ENCODE data around the gene TDRD3. TPM values are rescaled to one million over a fixed set of nuclear protein-coding genes. Genes with fewer than 3 reads are reported as not detected.

TDRD3 gene
- total RNA-seq, 1 experiment from 2014 or later, result 17.3 TPM

- Histone ChIP-seq H3K36me3 (ENCODE audit: low read depth) (no peaks in the 10 kb centered on the region), H3F3A (ENCODE audit: insufficient read depth, low read depth) (no peaks in the 10 kb centered on the region), H3K4me2 (no peak overlapping the region), H3K4me3 (no peak overlapping the region), H3K9me3 (ENCODE audit: insufficient read depth, low read depth) (no peaks in the 10 kb centered on the region), H4K20me1 (ENCODE audit: insufficient read depth) (no peaks in the 10 kb centered on the region), H3K27ac (no peak overlapping the region), H3K4me1 (replicated peaks; ENCODE audit: insufficient read depth) (no peaks in the 10 kb centered on the region), H3K79me2 (ENCODE audit: low read depth) (no peaks in the 10 kb centered on the region), H3K9me2 (ENCODE audit: insufficient read depth) (no peaks in the 10 kb centered on the region), H3K27me3 (ENCODE audit: insufficient read depth, low read depth) (no peaks in the 10 kb centered on the region), H2AFZ (no peak overlapping the region)
- CTCF ChIA-PET, result no interaction called here
- POLR2A ChIA-PET (ENCODE audit: unreplicated experiment), result interaction anchor here (0.6 kb wide), 1 partner anchor 37 kb away, joined by 3 read pairs; no protein-coding TSS in a partner anchor
- DNase-seq, result no peak
- intact Hi-C loops (cut with micrococcal nuclease; ENCODE audit: unreplicated experiment), result no loop called here
- BruUV-seq (replicated peaks), result no TSS peak
- no peak for TF ChIP-seq EZH2 (IDR thresholded peaks at IDR 0.05; ENCODE audit: low read depth)
- TF ChIP-seq, protein P1, sequence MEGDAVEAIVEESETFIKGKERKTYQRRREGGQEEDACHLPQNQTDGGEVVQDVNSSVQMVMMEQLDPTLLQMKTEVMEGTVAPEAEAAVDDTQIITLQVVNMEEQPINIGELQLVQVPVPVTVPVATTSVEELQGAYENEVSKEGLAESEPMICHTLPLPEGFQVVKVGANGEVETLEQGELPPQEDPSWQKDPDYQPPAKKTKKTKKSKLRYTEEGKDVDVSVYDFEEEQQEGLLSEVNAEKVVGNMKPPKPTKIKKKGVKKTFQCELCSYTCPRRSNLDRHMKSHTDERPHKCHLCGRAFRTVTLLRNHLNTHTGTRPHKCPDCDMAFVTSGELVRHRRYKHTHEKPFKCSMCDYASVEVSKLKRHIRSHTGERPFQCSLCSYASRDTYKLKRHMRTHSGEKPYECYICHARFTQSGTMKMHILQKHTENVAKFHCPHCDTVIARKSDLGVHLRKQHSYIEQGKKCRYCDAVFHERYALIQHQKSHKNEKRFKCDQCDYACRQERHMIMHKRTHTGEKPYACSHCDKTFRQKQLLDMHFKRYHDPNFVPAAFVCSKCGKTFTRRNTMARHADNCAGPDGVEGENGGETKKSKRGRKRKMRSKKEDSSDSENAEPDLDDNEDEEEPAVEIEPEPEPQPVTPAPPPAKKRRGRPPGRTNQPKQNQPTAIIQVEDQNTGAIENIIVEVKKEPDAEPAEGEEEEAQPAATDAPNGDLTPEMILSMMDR (conservative IDR thresholded peaks at IDR 0.05), result no peak
These were observed 143.3 kb downstream of the TDRD3 start for GRCh38 chr13:60540276-60540675.

DNA sequence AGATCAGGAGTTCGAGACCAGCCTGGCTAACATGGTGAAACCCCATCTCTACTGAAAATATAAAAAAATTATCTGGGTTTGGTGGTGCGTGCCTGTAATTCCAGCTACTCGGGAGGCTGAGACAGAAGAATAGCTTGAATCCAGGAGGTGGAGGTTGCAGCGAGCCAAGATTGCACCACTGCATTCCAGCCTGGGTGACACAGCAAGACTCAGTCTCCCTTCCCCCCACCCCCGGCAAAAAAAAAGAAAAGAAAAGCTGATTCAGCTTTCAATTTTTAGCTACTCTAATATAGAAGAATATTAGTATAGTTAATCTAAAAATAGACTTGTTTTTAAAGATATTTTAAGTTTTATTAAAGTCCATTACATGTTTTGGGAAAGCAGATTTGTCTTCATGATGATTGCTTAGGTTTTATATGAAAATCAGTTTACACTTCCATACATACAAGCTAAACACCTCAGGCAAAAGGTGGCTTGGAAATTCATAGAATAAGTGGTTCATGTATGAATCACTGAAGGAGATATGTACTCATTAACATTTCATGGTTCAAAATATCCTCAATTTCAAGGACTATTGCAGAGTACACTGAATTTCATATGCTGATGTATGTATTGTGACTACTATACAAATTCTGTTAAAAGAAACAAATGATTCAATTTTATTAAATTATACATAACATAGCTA, 165.2 kb downstream of the TDRD3 start:
- no peak overlapping the region for H3K4me3 ChIP-seq
- intact Hi-C loops (cut with micrococcal nuclease; ENCODE audit: unreplicated experiment), result no loop called here
- H3K27me3 ChIP-seq (ENCODE audit: insufficient read depth, low read depth), result no peaks in the 10 kb centered on the region
- H4K20me1 ChIP-seq (ENCODE audit: insufficient read depth), result no peaks in the 10 kb centered on the region
- H3K9me3 ChIP-seq (ENCODE audit: insufficient read depth, low read depth), result no peaks in the 10 kb centered on the region
- no peaks in the 10 kb centered on the region for H3K4me1 ChIP-seq (replicated peaks; ENCODE audit: insufficient read depth)
- ChIA-PET POLR2A (ENCODE audit: unreplicated experiment) (no interaction called here), CTCF (no interaction called here)
- no peaks in the 10 kb centered on the region for H3K79me2 ChIP-seq (ENCODE audit: low read depth)
- H3K36me3 ChIP-seq (ENCODE audit: low read depth), result no peaks in the 10 kb centered on the region
- no peak overlapping the region for H3K27ac ChIP-seq
- BruUV-seq (replicated peaks), result no TSS peak
- DNase-seq, result no peak
- TF ChIP-seq, protein P1 (conservative IDR thresholded peaks at IDR 0.05), result no peak
- no peak for TF ChIP-seq EZH2 (IDR thresholded peaks at IDR 0.05; ENCODE audit: low read depth)
- H2AFZ ChIP-seq, result no peak overlapping the region
- no peaks in the 10 kb centered on the region for H3K9me2 ChIP-seq (ENCODE audit: insufficient read depth)
- no peaks in the 10 kb centered on the region for H3F3A ChIP-seq (ENCODE audit: insufficient read depth, low read depth)
- no peak overlapping the region for H3K4me2 ChIP-seq

- intact Hi-C loops (cut with micrococcal nuclease; ENCODE audit: unreplicated experiment), result no loop called here
- ChIA-PET POLR2A (ENCODE audit: unreplicated experiment) (no interaction called here), CTCF (no interaction called here)
- Histone ChIP-seq H3K9me3 (ENCODE audit: insufficient read depth, low read depth) (no peaks in the 10 kb centered on the region), H3F3A (ENCODE audit: insufficient read depth, low read depth) (no peaks in the 10 kb centered on the region), H3K4me3 (no peak overlapping the region), H3K4me2 (no peak overlapping the region), H2AFZ (no peak overlapping the region), H3K27me3 (ENCODE audit: insufficient read depth, low read depth) (no peaks in the 10 kb centered on the region), H3K36me3 (ENCODE audit: low read depth) (no peaks in the 10 kb centered on the region), H4K20me1 (ENCODE audit: insufficient read depth) (no peaks in the 10 kb centered on the region), H3K4me1 (replicated peaks; ENCODE audit: insufficient read depth) (no peaks in the 10 kb centered on the region), H3K27ac (no peak overlapping the region), H3K9me2 (ENCODE audit: insufficient read depth) (no peaks in the 10 kb centered on the region), H3K79me2 (ENCODE audit: low read depth) (no peaks in the 10 kb centered on the region)
- no TSS peak for BruUV-seq (replicated peaks)
- DNase-seq, result no peak
- no peak for TF ChIP-seq EZH2 (IDR thresholded peaks at IDR 0.05; ENCODE audit: low read depth)
- TF ChIP-seq, protein P1 (conservative IDR thresholded peaks at IDR 0.05), result no peak
These were observed 174.6 kb downstream of the TDRD3 start for GRCh38 chr13:60571571-60571970.
